GM18520 (cell line): ENCODE measurements around the gene PALD1.

Experiments
- ATAC-seq: cut with Tn5 transposase; IDR thresholded peaks from one replicate; pipeline ENCODE4 v1.9.1; 2021; ENCODE audit not compliant: unreplicated experiment

PALD1 gene

GRCh38 chr10:70457759-70458305, 20.7 kb upstream of the PALD1 start:
- no peak for ATAC-seq

DNA sequence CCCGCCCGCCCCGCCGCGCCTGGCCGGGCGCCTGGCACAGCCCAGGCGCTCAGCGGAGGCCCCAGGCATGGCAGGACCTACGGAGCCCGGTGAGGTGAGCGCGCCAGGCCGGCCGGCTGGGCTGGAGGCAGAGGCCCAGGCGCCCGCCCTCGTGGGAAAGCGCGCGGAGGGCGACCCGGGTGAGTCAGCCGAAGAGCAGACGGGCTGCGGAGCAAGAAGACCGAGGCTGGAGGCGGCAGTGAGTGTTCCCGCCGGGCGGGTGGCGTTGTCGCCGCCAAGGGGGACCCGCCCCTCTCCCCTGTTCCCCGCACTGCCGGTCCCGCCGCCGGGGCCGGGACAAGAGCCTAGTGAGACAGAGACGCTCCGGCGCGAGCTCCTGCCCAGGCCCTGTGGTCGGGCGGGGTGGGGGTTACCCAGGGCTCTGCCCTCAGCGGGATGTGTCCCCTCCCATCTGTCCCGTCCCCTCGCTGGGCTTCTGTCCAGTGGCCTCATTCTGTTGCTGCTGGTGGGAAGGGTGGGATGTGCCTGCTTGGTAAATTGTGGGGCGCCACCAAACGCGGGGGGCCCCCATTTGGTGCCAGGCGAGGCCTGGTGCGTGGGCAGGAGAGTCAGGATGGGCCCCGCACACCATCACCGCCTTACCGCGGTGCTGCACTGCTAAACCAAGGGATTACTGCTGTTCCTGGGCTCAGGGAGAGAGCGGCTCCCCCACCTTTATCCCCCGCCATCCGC, 20.1 kb upstream of the PALD1 start:
- ATAC-seq, result no peak

DNA sequence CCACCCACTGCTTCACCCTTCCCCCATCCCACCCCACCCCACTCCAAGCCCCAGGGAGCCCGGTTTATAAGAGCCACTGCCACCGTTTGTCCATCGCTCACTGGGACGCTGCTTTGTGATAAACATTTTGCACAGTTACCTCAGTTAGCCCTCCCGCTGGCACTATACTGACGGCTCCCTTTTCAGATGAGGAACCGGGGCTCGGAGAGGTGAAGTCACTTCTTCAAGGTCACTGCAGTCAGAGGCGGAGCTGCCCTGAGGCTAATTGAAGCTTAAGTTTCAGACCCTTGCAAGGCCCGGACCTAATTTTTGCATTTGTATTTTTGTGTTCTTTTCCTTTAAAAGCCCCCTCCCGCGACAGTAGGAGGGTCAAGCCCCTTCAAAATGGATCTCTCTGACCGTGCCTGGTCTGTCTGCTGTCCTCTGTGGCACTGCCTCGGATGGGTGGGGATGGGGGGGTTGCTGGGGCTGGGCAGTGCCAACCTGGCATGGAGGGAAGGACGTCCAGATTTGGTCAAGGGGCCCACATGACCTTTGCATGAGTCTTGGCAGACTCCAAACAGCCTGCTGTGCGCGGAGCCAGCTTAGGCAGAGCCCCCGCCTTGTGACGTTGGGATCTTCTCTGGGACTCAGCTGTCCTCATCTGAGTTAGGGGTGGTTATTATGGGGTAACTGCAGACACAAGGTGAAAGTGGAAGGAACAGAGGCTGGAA, 19.4 kb upstream of the PALD1 start:
- no peak for ATAC-seq

DNA sequence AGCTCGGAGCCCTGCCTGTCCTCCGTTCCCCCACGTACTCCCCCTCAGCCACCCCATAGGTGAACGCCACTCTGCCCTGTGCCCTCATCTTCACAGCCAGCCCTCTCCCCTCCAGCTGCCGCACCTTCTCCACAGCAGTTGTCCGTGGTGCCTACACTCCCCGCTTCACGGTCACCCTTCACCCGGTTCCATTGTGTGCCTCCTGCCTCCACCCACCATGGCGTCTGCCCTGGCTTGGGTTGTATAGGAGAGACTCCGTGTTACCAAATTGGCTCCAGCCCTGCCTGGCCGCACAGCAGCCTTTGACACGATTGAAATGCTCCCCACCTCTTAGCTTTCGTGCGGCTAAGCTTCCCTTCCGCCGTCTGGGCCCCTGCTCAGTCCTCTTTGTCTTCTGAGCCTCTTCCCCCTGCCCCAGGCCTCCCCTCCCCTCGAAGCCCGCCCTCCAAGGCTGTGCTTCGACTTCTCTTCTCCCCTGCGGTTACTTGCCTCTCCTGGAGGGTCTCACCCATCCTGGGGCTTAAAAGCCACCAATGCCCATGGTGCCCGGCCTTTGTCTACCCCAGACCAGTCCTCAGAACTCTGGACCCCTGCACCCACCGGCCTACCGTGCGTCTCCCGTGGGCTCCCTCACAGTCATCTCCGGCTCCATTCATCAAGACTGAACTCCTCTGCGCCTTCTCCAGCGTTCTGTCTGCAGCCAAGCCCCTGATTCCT, 18.6 kb upstream of the PALD1 start:
- ATAC-seq, result no peak

- ATAC-seq, result no peak
Measured at GRCh38 chr10:70461397-70462348, 16.9 kb upstream of the PALD1 start.

GRCh38 chr10:70462349-70462984, 16.1 kb upstream of the PALD1 start:
- ATAC-seq, result no peak

- ATAC-seq, result no peak
Measured at GRCh38 chr10:70465278-70465677, 13.3 kb upstream of the PALD1 start.

DNA sequence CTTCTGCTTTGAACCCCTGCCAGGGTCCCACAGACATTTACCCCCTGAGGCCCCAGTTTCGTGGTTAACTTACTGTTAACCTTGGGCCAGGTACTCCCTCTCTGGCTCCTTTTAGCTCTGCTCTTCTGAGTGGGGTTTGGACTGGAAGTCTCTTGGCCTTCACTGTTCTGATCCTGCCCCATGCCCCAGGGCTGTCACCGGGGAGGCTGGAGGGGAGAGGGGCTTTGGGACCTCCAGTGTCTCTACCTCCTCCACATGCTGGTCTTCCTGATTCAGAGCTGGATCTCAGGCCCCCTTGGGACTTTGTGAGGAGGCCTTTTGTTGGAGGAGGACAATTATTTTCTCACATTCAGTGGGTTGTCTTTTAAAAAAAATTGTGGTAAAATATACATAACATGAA, 12.7 kb upstream of the PALD1 start:
- no peak for ATAC-seq

GRCh38 chr10:70466951-70467350, 11.6 kb upstream of the PALD1 start:
- no peak for ATAC-seq

DNA sequence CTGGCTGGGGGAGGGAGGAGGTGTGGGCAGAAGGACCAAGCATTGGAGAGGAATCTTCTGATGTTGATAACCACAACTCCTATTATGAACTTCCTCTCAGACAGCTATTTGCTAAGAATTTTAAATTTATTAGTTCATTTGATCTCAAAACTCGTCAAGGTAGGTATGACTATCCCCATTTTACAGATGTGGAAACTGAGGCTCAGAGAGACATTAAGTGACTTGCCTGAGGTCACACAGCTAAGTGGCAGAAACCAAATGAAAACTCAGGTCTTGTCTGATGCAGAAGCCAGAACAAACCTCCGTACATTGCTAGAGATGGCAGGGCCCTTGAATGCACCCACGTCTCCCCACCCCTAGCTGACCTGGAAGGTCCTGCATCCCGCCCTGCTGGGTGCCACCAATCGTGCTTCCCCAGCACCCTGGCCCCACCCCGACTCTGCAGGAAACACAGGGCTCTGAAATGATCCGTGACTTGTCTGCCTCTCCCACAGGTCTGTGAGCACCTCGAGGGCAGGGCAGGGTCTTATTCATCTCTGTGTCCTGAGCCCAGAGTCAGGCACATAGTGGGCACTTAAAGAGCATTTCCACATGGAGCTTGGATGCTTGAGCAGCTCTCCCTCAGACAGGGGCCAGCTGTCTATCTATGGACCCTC, 5.6 kb upstream of the PALD1 start:
- no peak for ATAC-seq

DNA sequence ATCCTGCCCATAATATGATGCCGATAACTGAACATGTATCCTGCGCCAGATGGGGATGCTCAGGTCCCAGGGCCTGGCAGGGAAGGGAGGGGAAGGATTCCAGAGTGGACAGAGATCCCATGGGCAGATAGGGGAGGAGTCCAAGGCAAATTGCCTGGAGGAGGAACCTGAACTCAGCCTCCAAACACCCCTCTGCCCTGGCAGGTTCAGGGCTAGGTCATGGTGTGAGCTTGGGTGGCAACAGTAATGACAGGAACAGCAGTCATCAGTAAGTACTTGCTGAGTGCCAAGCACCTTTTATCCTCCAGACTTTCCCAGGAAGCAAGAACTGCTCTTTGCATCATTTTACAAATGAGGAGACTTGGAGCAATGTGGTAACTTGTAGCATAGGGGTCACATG, 3.8 kb upstream of the PALD1 start:
- ATAC-seq, result no peak

DNA sequence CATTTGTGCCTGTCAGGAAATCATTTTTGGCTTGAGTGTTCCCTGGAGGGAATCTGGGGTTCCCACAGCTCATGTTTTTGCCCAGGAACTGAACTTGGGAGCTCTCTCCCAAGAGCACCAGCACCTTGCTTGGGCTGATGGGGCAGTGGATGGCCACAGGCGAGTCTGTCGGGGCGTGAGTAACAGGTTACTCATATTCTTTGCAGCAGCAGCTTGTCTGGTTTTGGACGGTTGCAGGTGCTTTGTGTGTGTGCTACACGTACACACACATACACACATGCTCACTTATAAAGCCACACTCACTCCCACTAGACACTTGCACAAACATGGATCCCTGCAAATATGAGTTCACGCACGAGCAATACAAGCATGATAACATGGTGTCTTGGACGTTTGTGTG, 2.9 kb upstream of the PALD1 start:
- ATAC-seq, result no peak

DNA sequence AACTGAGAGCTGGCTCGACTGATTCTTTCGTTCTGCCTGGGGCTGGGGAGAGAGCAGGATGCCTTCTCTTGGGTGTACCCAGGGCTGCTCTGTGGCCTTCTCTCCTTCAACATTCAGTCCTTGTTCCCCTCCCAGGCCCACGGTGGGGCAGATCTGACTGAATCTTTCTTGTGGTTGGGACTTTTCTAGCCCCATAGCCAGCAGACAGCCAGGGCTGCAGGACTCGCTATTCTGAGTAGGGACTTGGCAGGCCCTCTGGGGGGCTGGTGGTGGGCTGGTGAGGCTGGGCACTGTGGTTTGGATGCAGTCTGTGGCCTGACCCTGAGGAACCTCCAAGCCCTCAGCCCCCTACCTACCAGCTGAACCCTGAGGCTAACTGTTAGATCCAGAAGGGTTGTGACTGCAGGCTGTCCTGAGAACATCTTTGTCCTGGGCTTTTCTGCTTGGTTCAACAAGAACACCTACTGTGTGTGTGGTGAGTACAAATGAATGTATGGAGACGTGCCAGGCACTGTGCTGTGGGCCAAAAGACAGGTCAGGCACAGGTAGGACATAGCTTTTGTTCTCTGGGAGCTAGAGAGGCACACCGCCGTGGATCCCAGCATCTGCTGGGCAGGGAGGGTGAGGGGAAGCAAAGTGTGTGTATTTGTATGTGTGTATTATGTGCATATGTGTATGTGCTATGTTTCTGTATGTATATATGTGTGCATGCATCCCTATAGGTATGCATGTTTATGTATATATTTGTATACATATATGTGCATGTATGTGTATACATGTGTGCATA, 2.1 kb upstream of the PALD1 start:
- no peak for ATAC-seq

DNA sequence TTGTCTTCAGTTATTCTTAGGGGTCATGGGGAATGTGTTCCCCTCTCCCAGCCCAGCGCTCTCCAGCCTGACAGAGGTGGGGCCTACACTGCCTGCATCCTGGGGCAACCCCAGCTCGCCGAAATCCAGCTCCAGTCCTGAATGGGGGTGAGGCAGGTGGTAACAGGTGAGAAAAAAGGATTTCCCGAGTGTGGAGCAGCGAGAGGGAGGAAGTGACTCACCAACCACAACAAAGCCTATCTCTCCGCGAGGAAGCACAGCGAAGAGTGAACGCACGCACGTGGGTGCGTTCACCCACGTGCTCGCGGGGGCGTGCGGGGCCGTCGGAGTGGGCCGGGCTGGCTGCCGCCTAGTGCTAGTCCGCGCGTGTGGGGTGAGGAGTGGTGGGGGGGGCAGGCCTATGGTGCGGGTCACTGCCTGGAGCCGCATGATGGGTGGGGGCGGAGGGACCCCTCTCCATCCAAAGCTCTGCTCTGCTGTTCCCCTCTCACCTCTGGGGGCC, 855 bp upstream of the PALD1 start:
- ATAC-seq, result no peak

GRCh38 chr10:70479165-70479581, 606 bp downstream of the PALD1 start:
- no peak for ATAC-seq

DNA sequence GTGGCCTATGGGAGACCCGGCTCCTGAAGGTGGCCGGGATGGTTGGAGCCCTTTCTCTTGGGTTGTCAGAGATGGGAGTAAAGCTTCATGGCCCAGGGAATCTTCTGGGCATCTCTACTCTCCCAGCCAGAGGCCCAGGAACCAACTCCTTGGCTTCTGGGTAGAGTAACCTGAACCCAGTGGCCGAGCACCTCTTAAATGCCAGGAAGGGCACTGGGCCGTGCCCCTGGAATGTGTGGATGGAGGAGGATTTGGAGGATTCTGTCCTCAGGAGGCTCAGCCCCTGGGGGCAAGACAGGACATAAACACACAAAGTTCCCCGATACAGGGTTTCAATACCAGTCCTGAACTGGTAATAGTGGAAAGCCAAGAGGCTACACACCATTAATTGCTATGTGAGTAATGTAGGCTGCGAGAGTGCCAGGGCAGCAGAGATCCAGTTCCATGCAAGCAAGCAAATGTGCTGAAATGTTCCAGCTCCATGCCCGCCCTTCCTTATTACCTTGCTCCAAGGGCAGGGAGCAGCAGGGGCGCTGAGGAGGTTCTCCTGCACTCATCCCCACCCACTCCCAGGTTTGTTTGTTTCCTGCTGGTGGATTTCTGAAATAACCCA, 1.2 kb downstream of the PALD1 start:
- no peak for ATAC-seq

- no peak for ATAC-seq
Measured at GRCh38 chr10:70480239-70480861, 1.8 kb downstream of the PALD1 start.

GRCh38 chr10:70481105-70481504, 2.5 kb downstream of the PALD1 start:
- no peak for ATAC-seq
